Omental fat pad (tissue), 4 donors: ENCODE data around the gene UTP11. TPM values are rescaled to one million over a fixed set of nuclear protein-coding genes. Genes with fewer than 3 reads are reported as not detected.

Source experiments
- ATAC-seq: fragments of 150-250 bp; one replicate; pipeline ENCODE4 v1.9.1; 2016; ENCODE audit warnings: mild to moderate bottlenecking, moderate library complexity; ENCODE audit not compliant: low FRiP score
- DNase-seq: peaks from one replicate; pipeline ENCODE4 v3.0.0-alpha.2; 2019; ENCODE audit warnings: low spot score
- total RNA-seq, 4 donors: library from RNA; depleted of rRNA; stranded (reverse); fragments of >200 nt; gene quantifications; one replicate each; pipeline ENCODE4 v1.1.0, GENCODE V29; 2016
- TF ChIP-seq, protein P1 (sequence below), 3 donors: fragments of 450-650 bp; IDR thresholded peaks; one replicate each; pipeline ENCODE4 v1.5.1; 2016 to 2017; ENCODE audit warnings: antibody characterized with exemption in 3 of 3, mild to moderate bottlenecking in 3 of 3, moderate library complexity in 2 of 3

The UTP11 gene
- total RNA-seq, 4 donors from 2014 or later = 25.1 to 55.2 (median 30.4) TPM

DNA sequence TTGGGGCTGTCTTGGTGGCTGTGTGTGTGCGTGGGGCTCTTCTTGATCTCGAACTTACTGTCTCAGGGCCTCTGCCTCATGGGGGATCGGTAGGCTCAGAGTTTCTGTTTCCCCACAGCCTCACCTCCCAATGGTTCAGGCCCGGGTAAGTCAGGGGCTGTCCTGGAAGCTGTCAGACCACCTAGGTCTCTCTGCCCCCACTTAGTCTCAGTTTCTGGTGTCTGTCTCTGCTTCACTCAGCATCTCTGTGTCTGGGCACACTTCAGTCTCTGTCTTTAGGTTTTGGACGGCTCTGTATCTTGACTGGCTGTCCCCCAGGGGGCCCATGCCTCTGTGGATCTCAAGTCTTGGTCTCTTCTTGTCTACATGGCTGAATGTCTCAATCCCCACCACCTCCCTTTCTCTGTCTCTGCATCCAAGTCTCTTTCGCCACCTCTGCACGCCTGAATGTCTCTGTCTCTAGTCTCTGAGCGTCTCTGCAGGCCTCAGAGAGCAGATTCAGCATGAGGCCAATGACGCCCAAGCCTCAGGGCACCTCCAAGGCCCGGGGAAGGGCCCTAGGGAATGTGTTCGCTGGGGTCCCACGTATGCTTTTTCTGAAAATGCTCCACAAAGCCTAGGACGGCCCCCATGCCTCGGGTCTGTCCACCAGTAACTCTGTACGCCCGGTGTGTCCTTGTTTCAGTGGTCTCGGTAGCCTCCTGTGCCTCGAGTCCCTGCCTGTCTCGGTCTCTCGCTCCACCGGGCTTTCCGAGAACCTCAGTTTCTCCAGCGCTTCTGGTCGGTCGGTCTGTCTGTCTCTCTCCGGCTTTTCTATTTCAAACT, 8.0 kb upstream of the UTP11 start:
- ATAC-seq (no peak), DNase-seq (no peak)
- TF ChIP-seq, protein P1, sequence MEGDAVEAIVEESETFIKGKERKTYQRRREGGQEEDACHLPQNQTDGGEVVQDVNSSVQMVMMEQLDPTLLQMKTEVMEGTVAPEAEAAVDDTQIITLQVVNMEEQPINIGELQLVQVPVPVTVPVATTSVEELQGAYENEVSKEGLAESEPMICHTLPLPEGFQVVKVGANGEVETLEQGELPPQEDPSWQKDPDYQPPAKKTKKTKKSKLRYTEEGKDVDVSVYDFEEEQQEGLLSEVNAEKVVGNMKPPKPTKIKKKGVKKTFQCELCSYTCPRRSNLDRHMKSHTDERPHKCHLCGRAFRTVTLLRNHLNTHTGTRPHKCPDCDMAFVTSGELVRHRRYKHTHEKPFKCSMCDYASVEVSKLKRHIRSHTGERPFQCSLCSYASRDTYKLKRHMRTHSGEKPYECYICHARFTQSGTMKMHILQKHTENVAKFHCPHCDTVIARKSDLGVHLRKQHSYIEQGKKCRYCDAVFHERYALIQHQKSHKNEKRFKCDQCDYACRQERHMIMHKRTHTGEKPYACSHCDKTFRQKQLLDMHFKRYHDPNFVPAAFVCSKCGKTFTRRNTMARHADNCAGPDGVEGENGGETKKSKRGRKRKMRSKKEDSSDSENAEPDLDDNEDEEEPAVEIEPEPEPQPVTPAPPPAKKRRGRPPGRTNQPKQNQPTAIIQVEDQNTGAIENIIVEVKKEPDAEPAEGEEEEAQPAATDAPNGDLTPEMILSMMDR (IDR thresholded peaks at IDR 0.05) = no peak

DNA sequence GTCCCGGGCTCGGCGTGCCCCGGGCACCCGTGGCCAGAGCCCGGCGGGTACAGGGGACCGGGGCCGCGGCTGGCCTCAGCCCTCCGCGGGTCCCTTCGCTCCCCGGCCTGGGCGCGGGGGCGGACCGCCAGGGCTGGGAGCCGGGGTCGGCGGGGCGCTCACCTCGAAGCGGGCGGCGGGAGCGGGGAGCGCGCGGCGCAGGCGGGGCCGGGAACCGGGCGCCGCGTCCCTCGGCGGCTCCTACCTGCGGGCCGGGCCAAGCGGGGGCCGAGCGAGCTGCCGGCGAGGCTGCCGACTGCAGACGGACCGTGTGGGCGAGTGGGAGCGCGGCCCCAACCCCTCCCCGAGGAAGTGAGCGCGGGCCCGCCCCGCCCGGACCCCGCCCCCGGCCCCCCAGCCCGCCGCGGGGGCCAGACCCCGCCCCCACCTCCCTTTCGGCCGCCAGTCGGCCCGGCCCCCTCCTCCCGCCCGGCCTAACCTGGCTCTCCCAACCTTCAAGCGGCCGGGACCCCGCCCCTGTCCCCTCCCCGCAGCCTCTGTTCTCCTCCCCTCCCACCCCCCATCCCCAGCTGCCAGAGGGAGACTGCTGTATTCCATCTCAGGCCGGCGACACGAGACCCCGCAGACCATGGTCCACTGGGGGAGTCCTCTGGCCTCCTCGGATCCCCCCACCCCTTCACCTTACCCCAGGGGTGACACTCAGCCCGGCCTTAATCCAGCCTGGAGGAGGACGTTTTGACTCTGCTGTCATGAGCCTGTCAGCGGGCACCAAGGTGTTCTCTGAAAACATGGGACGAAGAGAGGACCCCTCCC, 7.1 kb upstream of the UTP11 start, which contains the start of gene FHL3:
TSS of gene FHL3 (minus strand) at position 320 of the 813 bp plus-strand sequence. CDS start 6,102 bp downstream, outside the sequence.
- DNase-seq (no peak), ATAC-seq (peak; percentile 72)
- TF ChIP-seq, protein P1 (IDR thresholded peaks at IDR 0.05) = no peak

DNA sequence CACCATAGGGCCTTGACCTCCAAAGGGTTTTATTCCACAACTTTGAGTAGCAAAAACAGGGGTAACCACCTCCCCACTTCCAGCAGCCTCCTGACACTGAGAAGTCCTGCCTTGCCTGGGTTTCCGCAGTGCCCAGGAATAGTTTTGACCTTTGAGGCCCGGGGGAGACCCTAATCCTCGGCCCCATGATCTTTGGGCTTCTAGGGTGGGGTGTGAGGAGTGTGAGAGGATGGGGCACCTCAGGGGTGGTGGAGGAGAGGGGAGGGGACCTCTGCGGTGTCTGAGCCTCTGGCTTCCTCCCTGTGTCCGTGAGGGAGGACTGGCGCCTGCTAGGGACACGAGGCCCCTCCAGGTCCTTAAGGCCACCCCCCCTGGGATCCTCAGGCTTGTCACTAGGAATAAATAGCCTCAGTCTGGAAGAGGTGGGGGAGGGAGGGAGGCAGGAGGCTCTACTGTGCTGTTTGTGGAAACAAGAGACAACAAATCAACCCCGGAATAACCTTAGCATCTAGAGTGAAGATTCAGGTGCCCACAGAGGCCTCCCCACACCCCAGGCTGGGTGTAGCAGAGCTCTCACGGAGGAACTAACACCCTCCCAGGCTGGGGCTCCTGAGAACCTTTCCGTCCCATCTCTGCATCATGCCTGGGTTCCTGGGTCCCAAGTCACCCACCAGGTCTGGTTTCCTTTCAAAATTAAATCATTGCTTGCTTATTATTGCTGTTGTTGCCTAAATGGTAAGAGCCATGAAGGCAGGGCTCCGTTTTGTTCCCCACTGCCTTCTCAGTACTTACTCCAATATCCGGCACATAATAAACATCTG, 6.3 kb upstream of the UTP11 start:
- DNase-seq = no peak
- TF ChIP-seq, protein P1 (IDR thresholded peaks at IDR 0.05) = no peak
- no peak for ATAC-seq

DNA sequence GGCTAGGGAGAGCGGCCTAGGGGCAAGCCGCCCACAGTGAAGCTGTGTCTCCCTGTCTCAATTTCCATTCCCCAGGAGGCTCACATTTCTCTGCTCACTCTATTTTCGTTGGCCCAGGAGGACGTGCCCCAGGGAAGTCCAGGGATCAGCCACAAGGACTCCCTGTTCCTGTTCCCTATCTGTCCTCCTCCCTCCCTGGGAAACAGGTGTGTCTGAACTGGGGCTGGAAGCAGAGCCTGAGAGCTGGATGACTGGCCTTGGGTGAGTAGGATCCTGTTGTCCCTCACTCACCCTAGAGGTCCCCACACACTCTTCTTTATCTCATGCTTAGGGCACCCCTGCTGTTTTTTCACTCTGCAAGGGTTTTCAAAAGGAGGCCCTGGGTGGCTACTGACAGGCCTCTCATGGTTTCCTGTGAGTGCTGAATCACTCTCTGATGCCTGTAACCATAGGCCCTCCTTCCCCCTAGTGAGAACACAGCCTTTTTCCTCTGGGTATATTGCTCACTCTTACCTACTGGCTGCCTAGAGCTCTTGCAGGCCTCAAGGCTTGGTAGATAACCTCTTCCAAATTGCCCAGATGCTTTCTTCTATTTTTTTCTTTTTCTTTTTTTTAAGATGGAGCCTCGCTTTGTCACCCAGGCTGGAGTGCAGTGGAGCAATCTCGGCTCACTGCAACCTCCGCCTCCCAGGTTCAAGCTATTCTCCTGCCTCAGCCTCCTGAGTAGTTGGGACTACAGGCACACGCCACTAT, 3.3 kb upstream of the UTP11 start:
- TF ChIP-seq, protein P1 (IDR thresholded peaks at IDR 0.05) = no peak
- ATAC-seq = no peak
- no peak for DNase-seq

DNA sequence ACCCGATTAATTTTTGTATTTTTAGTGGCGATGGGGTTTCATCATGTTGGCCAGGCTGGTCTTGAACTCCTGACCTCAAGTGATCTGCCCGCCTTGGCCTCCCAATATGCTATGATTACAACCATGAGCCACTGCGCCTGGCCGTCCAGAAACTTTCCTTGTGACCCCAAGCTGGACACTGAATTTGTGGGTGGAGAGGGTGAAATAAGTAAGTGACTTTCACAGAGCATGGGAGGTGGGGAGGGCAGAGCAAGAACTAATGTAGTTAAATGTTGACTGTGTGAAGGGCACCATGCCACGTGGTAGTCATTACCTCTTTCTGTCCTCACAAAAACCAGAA, 2.7 kb upstream of the UTP11 start:
- DNase-seq = no peak
- ATAC-seq = no peak
- TF ChIP-seq, protein P1 (IDR thresholded peaks at IDR 0.05) = no peak

DNA sequence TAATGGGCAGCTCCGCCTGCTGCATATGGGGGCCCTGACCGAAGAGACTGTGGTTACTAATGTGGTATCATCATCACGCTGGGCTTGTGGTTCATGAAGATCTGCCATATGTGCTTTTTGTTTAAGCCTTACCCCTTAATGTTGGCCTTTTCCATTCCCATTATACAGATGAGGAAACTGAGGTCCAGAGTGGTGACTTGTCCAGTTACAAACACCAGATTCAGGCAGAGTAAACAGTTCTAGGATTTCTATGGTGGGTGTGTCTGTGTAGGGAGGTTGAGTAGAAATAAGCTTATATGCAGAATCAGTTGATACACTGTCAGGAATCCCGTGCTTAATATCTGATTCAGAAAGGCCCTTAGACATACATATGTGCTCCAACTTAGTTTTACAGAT, 691 bp downstream of the UTP11 start:
- DNase-seq (no peak), ATAC-seq (no peak)
- TF ChIP-seq, protein P1 (IDR thresholded peaks at IDR 0.05) = no peak
